22Rv1 (cell line): Measurements from ENCODE around the gene CNIH3.

Experiments used
- H3K27ac ChIP-seq: fragments of 450-650 bp; 2 replicates; pipeline ENCODE4 v1.5.1; 2017
- ZFX ChIP-seq: fragments of 450-650 bp; IDR thresholded peaks from 2 replicates; pipeline ENCODE4 v1.6.1; 2017; ENCODE audit warnings: antibody characterized with exemption, borderline replicate concordance
- TF ChIP-seq, protein P1 (sequence below): fragments of 450-650 bp; IDR thresholded peaks from 2 replicates; pipeline ENCODE4 v1.5.1; 2017; ENCODE audit warnings: mild to moderate bottlenecking

CNIH3 gene

GRCh38 chr1:224786533-224787250 lies 170.6 kb downstream of the CNIH3 start:
- H3K27ac ChIP-seq, result no peak overlapping the region
- TF ChIP-seq ZFX, result no peak
- TF ChIP-seq, protein P1, sequence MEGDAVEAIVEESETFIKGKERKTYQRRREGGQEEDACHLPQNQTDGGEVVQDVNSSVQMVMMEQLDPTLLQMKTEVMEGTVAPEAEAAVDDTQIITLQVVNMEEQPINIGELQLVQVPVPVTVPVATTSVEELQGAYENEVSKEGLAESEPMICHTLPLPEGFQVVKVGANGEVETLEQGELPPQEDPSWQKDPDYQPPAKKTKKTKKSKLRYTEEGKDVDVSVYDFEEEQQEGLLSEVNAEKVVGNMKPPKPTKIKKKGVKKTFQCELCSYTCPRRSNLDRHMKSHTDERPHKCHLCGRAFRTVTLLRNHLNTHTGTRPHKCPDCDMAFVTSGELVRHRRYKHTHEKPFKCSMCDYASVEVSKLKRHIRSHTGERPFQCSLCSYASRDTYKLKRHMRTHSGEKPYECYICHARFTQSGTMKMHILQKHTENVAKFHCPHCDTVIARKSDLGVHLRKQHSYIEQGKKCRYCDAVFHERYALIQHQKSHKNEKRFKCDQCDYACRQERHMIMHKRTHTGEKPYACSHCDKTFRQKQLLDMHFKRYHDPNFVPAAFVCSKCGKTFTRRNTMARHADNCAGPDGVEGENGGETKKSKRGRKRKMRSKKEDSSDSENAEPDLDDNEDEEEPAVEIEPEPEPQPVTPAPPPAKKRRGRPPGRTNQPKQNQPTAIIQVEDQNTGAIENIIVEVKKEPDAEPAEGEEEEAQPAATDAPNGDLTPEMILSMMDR, result no peak

GRCh38 chr1:224789311-224789710 lies 173.2 kb downstream of the CNIH3 start:
- H3K27ac ChIP-seq, result no peak overlapping the region
- no peak for TF ChIP-seq ZFX
